SU-DHL-6 (cell line): Measurements from ENCODE around the gene CTAGE1.
"Not testable (repeated sequence)": the region's sequence is repeated elsewhere in the genome, so short reads cannot be mapped to it uniquely, and the experiment has no call there.

Source experiments
- H2AFZ ChIP-seq: fragments of 200-600 bp; sonication (generic); 2 replicates; pipeline ENCODE4 v1.6.1; 2014; ENCODE audit warnings: low read depth, mild to moderate bottlenecking, moderate library complexity, mixed read lengths, antibody characterized with exemption, low read length; ENCODE audit not compliant: severe bottlenecking
- H3F3A ChIP-seq: fragments of 200-600 bp; shearing (Covaris generic); 2 replicates; pipeline ENCODE4 v1.6.0; 2016; ENCODE audit warnings: antibody characterized with exemption, mild to moderate bottlenecking; ENCODE audit not compliant: insufficient read depth
- H3K27ac ChIP-seq: fragments of 200-600 bp; sonication (generic); 2 replicates; pipeline ENCODE4 v1.5.1; 2016; ENCODE audit warnings: low read depth, mild to moderate bottlenecking, low read length, moderate library complexity, mixed read lengths
- H3K27me3 ChIP-seq: fragments of 200-600 bp; sonication (generic), shearing (Covaris generic); 2 replicates; pipeline ENCODE4 v1.6.0; 2014; ENCODE audit warnings: mild to moderate bottlenecking, low read length
- H3K36me3 ChIP-seq: fragments of 200-600 bp; sonication (generic); 2 replicates; pipeline ENCODE4 v1.6.1; 2014; ENCODE audit warnings: mild to moderate bottlenecking, low read length, mixed read lengths
- H3K4me2 ChIP-seq: fragments of 300-600, 200-600 bp; shearing (Covaris generic), sonication (generic); 2 replicates; pipeline ENCODE4 v1.6.0; 2014; ENCODE audit warnings: low read length, low read depth, mild to moderate bottlenecking; ENCODE audit not compliant: poor library complexity, severe bottlenecking
- H3K4me3 ChIP-seq: fragments of 200-600 bp; sonication (generic); 2 replicates; pipeline ENCODE4 v1.5.1; 2014; ENCODE audit warnings: antibody characterized with exemption, low read length, mild to moderate bottlenecking, mixed read lengths; ENCODE audit not compliant: insufficient read depth, poor library complexity, severe bottlenecking
- H3K79me2 ChIP-seq: fragments of 200-600 bp; sonication (generic); 2 replicates; pipeline ENCODE4 v1.6.1; 2014; ENCODE audit warnings: mild to moderate bottlenecking, low read length, moderate library complexity; ENCODE audit not compliant: insufficient read depth
- H3K9ac ChIP-seq: fragments of 200-600 bp; sonication (generic); 2 replicates; pipeline ENCODE4 v1.7.0; 2014; ENCODE audit warnings: mild to moderate bottlenecking, low read length
- H3K9me2 ChIP-seq: fragments of 200-600 bp; sonication (generic); replicated peaks from 2 replicates; pipeline ENCODE4 v1.6.1; 2014; ENCODE audit warnings: low read length; ENCODE audit not compliant: insufficient read depth
- H3K9me3 ChIP-seq: fragments of 200-600 bp; sonication (generic); 2 replicates; pipeline ENCODE4 v1.6.1; 2014; ENCODE audit warnings: low read length, mixed read lengths; ENCODE audit not compliant: insufficient read depth
- H4K20me1 ChIP-seq: fragments of 200-600 bp; sonication (generic); 2 replicates; pipeline ENCODE4 v1.6.1; 2014; ENCODE audit warnings: low read depth, mild to moderate bottlenecking, antibody characterized with exemption, low read length, moderate library complexity, mixed read lengths
- EZH2phosphoT487 ChIP-seq: fragments of 200-600 bp; sonication (generic), shearing (Covaris generic); conservative IDR thresholded peaks from 2 replicates; pipeline ENCODE4 v1.6.1; 2018; ENCODE audit warnings: mild to moderate bottlenecking, antibody characterized with exemption, low read length, moderate library complexity, mixed read lengths
- TF ChIP-seq, protein P1 (sequence below): fragments of 200-600 bp; sonication (generic); IDR thresholded peaks from one replicate; pipeline ENCODE4 v1.5.1; 2017; ENCODE audit warnings: antibody characterized with exemption, mild to moderate bottlenecking, low read length, moderate library complexity; ENCODE audit not compliant: insufficient read depth, poor library complexity, severe bottlenecking

The CTAGE1 gene

DNA sequence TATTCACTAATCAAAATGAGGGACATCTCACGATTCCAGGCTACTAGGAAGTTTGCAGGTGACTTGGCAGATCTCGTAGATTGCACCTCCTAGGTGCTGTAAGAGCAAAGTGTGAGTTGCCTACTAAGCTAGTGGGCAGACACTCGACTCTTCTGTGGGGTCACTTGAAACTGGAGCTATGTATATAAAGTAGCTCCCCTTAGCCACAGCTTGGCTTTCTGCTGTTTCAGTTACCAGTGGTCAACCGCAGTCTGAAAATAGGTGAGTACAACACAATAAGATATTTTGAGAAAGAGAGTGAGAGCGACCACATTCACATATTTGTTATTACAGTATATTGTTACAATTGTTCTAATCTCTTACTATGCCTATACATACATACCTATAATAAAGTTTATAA is 23.3 kb downstream of the CTAGE1 start:
- TF ChIP-seq EZH2phosphoT487 = no peak
- TF ChIP-seq, protein P1, sequence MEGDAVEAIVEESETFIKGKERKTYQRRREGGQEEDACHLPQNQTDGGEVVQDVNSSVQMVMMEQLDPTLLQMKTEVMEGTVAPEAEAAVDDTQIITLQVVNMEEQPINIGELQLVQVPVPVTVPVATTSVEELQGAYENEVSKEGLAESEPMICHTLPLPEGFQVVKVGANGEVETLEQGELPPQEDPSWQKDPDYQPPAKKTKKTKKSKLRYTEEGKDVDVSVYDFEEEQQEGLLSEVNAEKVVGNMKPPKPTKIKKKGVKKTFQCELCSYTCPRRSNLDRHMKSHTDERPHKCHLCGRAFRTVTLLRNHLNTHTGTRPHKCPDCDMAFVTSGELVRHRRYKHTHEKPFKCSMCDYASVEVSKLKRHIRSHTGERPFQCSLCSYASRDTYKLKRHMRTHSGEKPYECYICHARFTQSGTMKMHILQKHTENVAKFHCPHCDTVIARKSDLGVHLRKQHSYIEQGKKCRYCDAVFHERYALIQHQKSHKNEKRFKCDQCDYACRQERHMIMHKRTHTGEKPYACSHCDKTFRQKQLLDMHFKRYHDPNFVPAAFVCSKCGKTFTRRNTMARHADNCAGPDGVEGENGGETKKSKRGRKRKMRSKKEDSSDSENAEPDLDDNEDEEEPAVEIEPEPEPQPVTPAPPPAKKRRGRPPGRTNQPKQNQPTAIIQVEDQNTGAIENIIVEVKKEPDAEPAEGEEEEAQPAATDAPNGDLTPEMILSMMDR = no peak
- Histone ChIP-seq H3K27ac (no peak overlapping the region), H3K27me3 (no peaks in the 10 kb centered on the region), H3F3A (no peaks in the 10 kb centered on the region), H4K20me1 (no peaks in the 10 kb centered on the region), H3K9ac (no peak overlapping the region), H3K79me2 (no peaks in the 10 kb centered on the region), H3K4me3 (no peak overlapping the region), H3K9me2 (no peaks in the 10 kb centered on the region), H3K9me3 (no peaks in the 10 kb centered on the region), H3K4me2 (no peak overlapping the region), H2AFZ (no peak overlapping the region), H3K36me3 (no peaks in the 10 kb centered on the region)

DNA sequence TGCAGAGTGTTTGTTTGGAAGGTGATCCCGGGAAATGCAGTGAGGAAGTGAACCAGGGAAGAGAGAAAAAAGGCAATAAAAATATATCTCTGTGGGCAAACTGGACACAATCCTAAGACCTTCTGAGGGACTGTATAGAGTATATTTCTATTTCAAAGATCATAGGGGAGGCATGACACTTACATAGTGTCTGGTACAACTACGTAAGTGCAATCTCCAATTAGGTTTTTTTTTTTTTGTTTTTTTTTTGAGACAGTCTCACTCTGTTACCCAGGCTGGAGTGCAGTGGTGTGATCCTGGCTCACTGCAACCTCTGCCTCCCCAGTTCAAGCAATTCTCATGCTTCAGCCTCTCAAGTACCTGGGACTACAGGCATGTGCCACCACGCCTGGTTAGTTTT is 24.6 kb downstream of the CTAGE1 start:
- not testable (repeated sequence) for H3K4me3 ChIP-seq, H3F3A ChIP-seq, H2AFZ ChIP-seq, H3K27ac ChIP-seq, H3K36me3 ChIP-seq, H3K4me2 ChIP-seq, H3K9me3 ChIP-seq, H3K79me2 ChIP-seq, H3K9me2 ChIP-seq, H3K27me3 ChIP-seq, H4K20me1 ChIP-seq, H3K9ac ChIP-seq

DNA sequence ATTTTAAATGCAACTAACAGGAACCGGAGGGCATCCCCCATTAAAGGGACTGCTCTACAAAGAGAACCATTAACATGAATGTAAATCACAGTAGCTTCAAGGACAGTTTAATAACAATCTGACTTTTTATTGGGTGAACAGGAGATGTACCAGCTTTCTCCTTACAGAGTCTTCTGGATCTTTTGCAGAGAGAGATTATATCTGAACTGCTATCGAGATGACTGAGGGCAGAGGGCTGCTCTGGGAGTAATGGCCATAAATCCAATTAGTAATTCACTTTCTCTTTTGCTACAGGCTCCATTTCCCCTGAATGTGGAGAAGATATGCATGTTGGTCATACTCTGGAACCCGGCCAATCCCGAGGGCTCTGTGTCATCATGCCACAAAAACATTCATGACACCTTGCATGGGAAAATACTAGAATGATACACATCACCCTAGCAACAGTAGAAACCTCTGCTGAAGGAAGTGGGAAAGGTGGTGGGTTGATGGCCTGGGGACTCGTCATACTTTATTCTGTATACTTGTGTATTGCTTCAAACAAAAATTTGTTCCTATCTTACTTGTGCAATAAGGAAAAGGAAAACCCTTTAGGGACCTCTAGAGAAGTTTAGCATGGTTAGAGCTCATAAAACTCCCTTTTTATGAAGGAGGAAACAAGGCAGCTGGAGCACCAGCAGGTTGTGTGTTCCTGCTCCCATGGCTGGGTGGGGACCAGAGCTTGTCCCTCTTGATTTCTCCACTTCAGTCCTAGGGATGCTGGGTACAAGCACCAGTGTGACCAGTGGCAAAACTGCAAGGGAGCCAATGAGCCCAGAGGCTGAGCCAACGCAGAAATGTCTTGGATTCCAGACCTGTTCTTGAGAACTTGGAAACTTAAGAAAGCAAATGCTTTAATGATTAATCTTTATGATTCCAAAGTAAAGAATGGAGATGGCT is 26.0 kb downstream of the CTAGE1 start:
- TF ChIP-seq, protein P1 = no peak
- no peak for TF ChIP-seq EZH2phosphoT487
- Histone ChIP-seq H2AFZ (no peak overlapping the region), H3K27ac (no peak overlapping the region), H3K9ac (no peak overlapping the region), H3K9me2 (no peaks in the 10 kb centered on the region), H3K4me3 (no peak overlapping the region), H3K79me2 (no peaks in the 10 kb centered on the region), H3F3A (no peaks in the 10 kb centered on the region), H3K27me3 (no peaks in the 10 kb centered on the region), H3K4me2 (no peak overlapping the region), H4K20me1 (no peaks in the 10 kb centered on the region), H3K9me3 (no peaks in the 10 kb centered on the region), H3K36me3 (no peaks in the 10 kb centered on the region)

DNA sequence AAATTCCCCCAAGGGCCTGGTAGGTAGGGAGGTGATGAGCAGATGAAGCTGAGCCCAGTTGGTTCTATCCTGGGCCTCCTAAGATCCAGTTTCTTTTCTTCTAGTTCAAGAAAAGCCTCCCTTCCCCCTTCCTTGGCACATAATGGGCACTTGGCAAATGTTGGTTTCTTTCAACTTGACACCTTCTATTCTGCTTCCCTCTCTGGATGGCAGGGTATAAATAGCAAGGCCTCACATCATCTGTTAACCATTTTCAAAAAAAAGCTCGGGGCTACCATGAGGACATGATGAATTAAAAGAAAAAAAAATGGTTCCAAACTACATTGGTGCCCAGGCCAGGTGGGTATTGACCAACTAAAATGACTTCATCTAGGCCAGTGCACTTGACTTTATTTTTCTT is 29.9 kb downstream of the CTAGE1 start:
- Histone ChIP-seq H3K4me2 (no peak overlapping the region), H4K20me1 (no peaks in the 10 kb centered on the region), H3K9me2 (no peaks in the 10 kb centered on the region), H2AFZ (no peak overlapping the region), H3K27ac (no peak overlapping the region), H3K79me2 (no peaks in the 10 kb centered on the region), H3K9me3 (no peaks in the 10 kb centered on the region), H3F3A (no peaks in the 10 kb centered on the region), H3K9ac (no peak overlapping the region), H3K27me3 (no peaks in the 10 kb centered on the region; the same call in 1 of the 2 replicates), H3K4me3 (no peak overlapping the region), H3K36me3 (no peaks in the 10 kb centered on the region)
- no peak for TF ChIP-seq EZH2phosphoT487
- TF ChIP-seq, protein P1 = no peak
